Gastrocnemius medialis (tissue), 4 donors: ENCODE data around the gene CACNA1D.

Experiments
- POLR2A ChIP-seq, 2 donors: fragments of 450-650 bp; IDR thresholded peaks; one replicate each; pipeline ENCODE4 v1.6.1; 2017; ENCODE audit warnings: antibody characterized with exemption in 2 of 2, mild to moderate bottlenecking in 2 of 2, moderate library complexity in 2 of 2
- TF ChIP-seq, protein P1 (sequence below), 5 experiments: fragments of 450-650 bp in 3 of 5; fragments of 200-600 bp in 2 of 5; sonication (generic) in 2 of 5; IDR thresholded peaks in 4 of 5; conservative IDR thresholded peaks in 1 of 5; 1 replicate in 4 of 5; 2 replicates in 1 of 5; pipeline ENCODE4 v1.5.1; 2016 to 2019; ENCODE audit warnings: antibody characterized with exemption in 5 of 5, mild to moderate bottlenecking in 3 of 5, moderate library complexity in 3 of 5

DNA sequence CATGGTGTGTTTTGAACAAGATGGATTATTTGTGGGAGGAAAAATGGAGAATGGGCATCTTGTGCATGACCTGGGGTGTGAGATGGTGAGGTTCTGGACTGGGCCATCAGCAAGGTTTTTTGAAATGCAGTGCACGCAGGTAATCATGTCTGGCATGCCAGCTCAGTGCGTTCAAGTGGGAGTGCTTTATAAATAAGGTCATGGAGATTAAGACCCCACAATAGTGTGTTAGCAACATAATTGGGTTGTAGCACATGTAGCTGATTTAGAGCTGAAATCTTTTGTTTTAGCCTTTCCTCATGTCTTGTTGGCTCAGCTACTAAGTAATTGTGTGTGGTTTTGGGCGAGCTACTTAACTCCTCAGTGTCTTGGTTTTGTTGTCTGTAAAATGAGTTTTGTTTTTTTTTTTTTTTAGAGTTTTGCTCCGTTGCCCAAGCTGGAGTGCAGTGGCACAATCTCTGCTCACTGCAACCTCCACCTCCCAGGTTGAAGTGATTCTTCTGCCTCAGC lies 3.9 kb upstream of the CACNA1D start:
- TF ChIP-seq, protein P1, sequence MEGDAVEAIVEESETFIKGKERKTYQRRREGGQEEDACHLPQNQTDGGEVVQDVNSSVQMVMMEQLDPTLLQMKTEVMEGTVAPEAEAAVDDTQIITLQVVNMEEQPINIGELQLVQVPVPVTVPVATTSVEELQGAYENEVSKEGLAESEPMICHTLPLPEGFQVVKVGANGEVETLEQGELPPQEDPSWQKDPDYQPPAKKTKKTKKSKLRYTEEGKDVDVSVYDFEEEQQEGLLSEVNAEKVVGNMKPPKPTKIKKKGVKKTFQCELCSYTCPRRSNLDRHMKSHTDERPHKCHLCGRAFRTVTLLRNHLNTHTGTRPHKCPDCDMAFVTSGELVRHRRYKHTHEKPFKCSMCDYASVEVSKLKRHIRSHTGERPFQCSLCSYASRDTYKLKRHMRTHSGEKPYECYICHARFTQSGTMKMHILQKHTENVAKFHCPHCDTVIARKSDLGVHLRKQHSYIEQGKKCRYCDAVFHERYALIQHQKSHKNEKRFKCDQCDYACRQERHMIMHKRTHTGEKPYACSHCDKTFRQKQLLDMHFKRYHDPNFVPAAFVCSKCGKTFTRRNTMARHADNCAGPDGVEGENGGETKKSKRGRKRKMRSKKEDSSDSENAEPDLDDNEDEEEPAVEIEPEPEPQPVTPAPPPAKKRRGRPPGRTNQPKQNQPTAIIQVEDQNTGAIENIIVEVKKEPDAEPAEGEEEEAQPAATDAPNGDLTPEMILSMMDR (IDR thresholded peaks at IDR 0.05 in 4 of 5, conservative IDR thresholded peaks at IDR 0.05 in 1 of 5): no peak
- TF ChIP-seq POLR2A (IDR thresholded peaks at IDR 0.05): no peak
